Stimulated activated CD8-positive, alpha-beta memory T cell treated with anti-CD3 and anti-CD28 coated beads, Interleukin-2, amount 100 ng/mL, for 48 hours (primary cell): ENCODE results near the gene FBXL17.

Experiments used
- DNase-seq, 2 donors: peaks; one replicate each; pipeline ENCODE4 v3.0.0-alpha.2; 2020; ENCODE audit warnings: low read depth in 2 of 2

The FBXL17 gene

DNA sequence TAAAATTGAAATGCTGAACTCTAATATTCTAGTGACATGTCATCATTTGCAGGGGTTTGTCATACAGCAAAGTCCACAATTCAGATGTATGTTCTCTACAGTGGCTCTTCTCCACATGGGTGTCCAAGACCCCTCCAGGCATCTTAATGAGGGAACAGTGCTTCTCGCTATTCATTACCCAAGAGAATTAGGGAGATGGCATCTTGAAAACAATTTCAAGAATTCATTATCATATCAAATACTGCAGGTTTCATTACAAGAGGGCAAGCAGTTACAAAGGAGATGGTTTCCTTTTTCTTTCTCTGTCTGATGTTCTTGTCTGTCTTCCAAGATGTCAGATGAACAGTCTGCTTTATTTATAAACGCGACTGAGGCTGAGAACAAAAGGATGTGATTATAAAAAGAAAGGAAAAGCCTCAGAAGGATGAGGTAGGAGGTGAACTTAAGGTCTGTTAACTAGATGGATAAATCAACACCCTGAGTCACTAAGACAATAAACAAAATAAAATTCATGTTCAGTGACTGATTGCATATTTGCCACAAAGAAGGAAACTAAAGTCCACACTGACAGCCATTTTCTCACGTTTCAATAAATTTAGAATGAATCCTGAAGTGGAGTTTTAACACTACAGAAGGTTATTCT lies 384.4 kb downstream of the FBXL17 start:
- DNase-seq, result no peak

- no peak for DNase-seq
Observed at GRCh38 chr5:107993341-107993740, 388.6 kb downstream of the FBXL17 start.

- no peak for DNase-seq
Observed at GRCh38 chr5:107990881-107991810, 390.8 kb downstream of the FBXL17 start.

- DNase-seq, result no peak
Observed at GRCh38 chr5:107985144-107985543, 396.8 kb downstream of the FBXL17 start.

DNA sequence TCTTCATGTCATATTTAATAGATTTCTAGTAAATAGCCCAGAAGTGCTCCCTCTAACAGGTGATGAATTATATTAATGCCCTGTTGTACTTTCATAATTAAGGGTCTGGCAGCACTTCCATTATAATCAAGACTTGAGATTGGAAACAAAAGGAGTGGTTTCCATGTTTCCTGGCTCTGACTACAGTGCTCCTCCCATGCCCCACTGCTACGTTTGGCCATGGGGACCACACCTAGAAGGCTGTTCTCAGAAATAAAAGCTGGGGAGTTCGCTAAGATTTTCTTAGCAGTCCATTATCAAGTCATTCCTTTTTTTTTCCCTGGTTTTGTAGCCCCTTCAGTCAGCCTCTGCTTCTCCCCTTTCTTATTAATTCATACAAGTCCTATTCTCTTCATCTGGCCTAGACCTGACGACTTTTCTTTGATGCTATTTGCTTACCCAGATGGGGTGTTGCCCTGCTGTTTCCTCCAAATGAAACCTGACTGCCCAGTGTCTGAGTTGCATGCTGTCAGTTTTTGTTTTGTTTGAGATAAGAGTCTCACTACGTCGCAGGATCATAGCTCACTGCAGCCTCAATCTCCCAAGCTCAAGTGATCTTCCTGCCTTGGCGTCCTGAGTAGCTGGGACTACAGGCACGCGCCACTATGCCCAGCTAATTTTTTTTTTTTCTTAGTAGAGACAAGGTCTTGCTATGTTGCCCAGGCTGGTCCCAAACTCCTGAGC lies 399.0 kb downstream of the FBXL17 start:
- no peak for DNase-seq

GRCh38 chr5:107980923-107981692 lies 400.8 kb downstream of the FBXL17 start:
- DNase-seq, result no peak

- DNase-seq, result no peak
Observed at GRCh38 chr5:107979900-107980299, 402.0 kb downstream of the FBXL17 start.

- no peak for DNase-seq
Observed at GRCh38 chr5:107979291-107979690, 402.6 kb downstream of the FBXL17 start.

DNA sequence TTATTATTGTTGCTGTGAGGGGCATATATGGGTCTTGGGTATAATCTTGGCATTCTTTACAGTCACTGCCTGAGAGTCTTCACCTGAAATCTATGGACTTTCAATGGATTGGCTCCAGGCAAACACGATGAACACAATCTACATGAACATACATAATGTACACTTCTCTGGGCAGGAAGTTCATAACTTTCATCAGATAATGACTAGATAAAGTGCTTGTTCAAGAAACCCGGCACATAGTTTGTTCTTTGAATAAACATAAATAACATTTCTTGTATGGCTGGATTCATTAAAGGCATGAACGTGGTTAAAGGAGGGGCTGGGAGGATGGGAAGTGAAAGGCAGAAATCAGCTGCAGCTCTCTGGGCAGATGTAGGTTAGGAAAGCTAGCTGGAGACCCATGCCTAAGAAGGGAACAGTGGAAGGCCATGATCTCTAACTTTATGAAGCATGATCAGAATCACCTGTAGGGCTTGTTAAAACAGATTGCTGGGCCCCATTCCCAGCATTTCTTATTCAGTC lies 404.3 kb downstream of the FBXL17 start:
- DNase-seq, result no peak

GRCh38 chr5:107975568-107975967 lies 406.3 kb downstream of the FBXL17 start:
- DNase-seq, result no peak

DNA sequence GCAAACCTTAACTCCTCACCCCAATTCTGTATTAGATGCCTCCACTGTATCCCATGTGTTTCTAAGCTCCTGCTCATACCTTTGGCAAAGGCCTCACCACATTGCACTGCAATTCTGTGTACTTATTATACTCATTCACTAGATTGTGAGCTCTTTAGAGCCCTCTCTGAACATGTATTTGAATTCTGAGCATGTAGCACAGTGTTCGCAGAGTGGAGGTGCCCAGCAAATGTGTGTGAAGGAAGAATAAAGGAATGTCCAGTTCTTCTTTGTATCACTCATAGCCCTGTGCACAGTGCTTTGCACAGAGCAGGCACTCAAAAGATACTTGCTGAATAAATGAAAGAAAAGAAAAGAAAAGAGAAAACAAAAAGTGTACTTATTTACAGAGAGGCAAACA lies 410.1 kb downstream of the FBXL17 start:
- no peak for DNase-seq

DNA sequence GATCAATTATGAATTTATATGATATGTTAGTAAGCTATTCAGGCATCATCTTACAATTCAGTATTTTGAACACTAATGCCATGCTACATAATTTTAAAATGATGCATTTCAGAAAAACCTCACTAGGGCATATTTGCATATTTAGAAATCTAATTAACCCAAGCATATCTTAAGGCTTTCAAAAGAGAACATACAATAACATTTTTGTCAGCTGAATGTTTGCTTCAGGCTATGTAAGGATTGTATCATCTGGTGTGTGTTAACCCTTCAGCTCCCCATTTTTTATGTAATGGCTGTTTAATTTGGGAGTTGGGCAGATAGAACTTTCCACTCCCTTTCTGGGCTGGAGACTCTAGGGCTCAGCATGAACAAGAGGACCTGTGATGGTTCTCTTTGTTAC lies 412.1 kb downstream of the FBXL17 start:
- no peak for DNase-seq

DNA sequence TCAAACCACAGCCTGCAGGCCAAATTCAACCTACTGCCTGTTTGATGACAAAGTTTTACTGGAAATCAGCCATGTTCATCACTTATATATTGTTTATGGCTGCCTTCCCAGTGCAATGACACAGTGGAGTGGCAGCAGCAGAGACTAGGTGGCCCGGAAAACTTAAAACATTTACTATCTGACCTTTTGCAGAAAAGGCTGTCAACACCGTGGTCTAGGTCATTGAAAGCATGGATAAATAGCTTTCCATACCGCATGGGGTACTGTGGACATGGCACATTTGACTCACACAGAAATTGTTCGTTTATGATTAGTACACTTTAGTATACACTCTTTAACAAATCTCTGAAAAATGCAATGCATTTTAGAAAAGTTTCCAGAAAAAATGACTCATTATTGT lies 412.9 kb downstream of the FBXL17 start:
- DNase-seq, result no peak

DNA sequence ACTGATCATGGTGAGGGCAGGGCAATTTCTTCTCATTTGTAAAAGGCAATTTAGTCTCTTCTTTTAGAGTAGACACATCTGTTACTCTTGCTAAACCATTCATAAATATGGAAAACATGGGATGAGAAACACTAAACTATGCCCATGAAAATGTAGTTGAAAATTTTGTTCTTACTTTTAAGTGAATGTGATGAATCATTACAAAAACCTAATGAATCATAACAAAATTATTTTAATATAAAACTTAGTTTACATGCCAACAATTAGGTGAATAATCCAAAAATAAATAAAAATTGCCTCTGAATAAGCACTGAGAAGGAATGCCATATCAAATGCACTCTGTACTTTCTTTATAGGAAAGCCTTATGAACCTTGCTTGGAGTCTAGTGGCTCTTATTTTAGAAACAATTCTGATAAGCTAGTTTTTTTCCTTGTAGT lies 413.5 kb downstream of the FBXL17 start:
- no peak for DNase-seq

DNA sequence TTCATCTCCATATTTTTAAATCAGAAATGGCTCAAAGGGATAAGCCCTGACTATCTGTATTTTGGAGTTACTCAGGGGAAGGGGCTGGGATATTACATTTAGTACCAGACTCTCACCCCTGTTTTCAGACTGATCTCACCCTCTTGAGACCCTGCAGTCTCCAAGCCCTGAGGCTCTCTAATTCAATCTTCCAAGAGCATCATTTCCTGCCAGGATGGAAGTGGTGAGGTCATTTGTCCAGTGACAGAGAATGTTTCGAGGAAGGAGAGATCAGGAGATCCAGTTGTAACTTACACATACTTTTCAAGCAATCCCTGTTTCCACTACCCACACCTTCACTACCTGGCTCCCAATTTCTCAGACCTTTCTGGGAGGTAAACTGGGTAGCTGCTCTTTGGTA lies 415.7 kb downstream of the FBXL17 start:
- DNase-seq, result no peak

DNA sequence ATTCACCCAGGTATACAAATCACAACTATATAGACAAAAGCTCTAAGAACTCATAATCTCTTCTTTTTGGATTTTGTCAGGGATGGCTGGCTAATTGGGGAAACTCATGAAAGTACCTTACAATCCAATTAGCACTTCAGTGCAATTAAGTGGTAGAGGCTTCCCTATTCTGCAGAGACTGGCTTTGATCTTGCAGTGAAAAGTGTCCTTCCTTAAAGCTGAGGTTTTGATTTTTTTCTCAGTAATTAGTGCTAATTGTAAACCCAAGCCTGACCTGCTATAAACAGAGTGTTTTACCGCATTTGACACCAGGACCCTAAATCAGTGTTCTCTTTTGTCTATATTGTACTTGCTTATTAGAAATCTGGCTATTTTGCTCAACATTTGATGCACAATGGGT lies 417.2 kb downstream of the FBXL17 start:
- no peak for DNase-seq

- DNase-seq, result no peak
Observed at GRCh38 chr5:107959573-107960279, 422.2 kb downstream of the FBXL17 start.

- DNase-seq, result no peak
Observed at GRCh38 chr5:107958861-107959260, 423.0 kb downstream of the FBXL17 start.

- DNase-seq, result no peak
Observed at GRCh38 chr5:107958432-107958831, 423.5 kb downstream of the FBXL17 start.

- no peak for DNase-seq
Observed at GRCh38 chr5:107957051-107957450, 424.8 kb downstream of the FBXL17 start.

DNA sequence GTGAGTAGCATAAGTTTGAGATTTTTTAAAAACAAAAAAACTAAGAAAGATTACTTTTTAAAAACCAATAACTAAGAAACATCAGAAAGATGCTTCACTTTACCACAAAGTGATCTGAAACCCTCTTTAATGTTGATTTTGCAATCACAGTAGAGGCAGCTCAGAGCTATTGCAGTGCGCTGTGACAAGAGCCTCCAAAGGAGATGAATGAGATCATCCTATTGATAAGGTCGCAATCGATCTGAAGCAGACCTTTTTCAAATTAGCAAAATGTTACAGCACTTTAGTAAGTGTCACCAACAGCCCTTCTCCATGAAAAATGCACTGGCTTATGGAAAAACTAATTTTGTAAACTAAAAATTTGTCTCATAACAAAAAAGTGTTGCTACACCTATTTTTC lies 426.6 kb downstream of the FBXL17 start:
- no peak for DNase-seq
